SK-N-SH (cell line): ENCODE results near the gene PSMG3. TPM values are rescaled to one million over a fixed set of nuclear protein-coding genes. Genes with fewer than 3 reads are reported as not detected.

Experiments
- CHD2 ChIP-seq: fragments of 150-350 bp; IDR thresholded peaks from 2 replicates; pipeline ENCODE4 v1.6.1; 2018; ENCODE audit warnings: low read length; ENCODE audit not compliant: partially characterized antibody
- EP300 ChIP-seq, 2 experiments: IDR thresholded peaks; 2 replicates each; pipeline versions ENCODE4 v1.4.0 to v1.6.1; 2012; ENCODE audit warnings: borderline replicate concordance in 1 of 2, low read depth in 1 of 2, low read length in 1 of 2
- EZH2phosphoT487 ChIP-seq: fragments of 200-600 bp; sonication (generic); IDR thresholded peaks from 2 replicates; pipeline ENCODE4 v1.6.1; 2017; ENCODE audit warnings: low read depth, mixed run types, mild to moderate bottlenecking, antibody characterized with exemption, moderate library complexity, borderline replicate concordance
- FOXJ3 ChIP-seq: sonication (generic); formaldehyde crosslinking; IDR thresholded peaks from 2 replicates; pipeline ENCODE4 v1.5.1; 2020; ENCODE audit warnings: mild to moderate bottlenecking, missing genetic modification reagents
- FOXM1 ChIP-seq: IDR thresholded peaks from 2 replicates; pipeline ENCODE4 v1.4.0; 2012; ENCODE audit warnings: low read depth, mild to moderate bottlenecking
- GABPA ChIP-seq: IDR thresholded peaks from 2 replicates; pipeline ENCODE4 v1.4.0; 2012; ENCODE audit warnings: low read depth, mild to moderate bottlenecking
- GATA2 ChIP-seq: sonication (generic); formaldehyde crosslinking; IDR thresholded peaks from 2 replicates; pipeline ENCODE4 v1.5.0; 2020; ENCODE audit warnings: mild to moderate bottlenecking, missing genetic modification reagents
- MXI1 ChIP-seq: IDR thresholded peaks from 2 replicates; pipeline ENCODE4 v1.6.1; 2012; ENCODE audit warnings: mild to moderate bottlenecking, low read depth, low read length, improper control_type of control experiment
- RAD21 ChIP-seq: IDR thresholded peaks from 2 replicates; pipeline ENCODE4 v1.6.1; 2012; ENCODE audit warnings: mild to moderate bottlenecking, low read length
- RCOR1 ChIP-seq: fragments of 150-350 bp; IDR thresholded peaks from 2 replicates; pipeline ENCODE4 v1.6.1; 2017; ENCODE audit warnings: antibody characterized with exemption, low read length
- RFX5 ChIP-seq: IDR thresholded peaks from 2 replicates; pipeline ENCODE4 v1.6.1; 2012; ENCODE audit warnings: mild to moderate bottlenecking, improper control_type of control experiment, low read length
- SMC3 ChIP-seq: IDR thresholded peaks from 2 replicates; pipeline ENCODE4 v1.6.1; 2012; ENCODE audit warnings: low read depth, low read length, improper control_type of control experiment
- TCF12 ChIP-seq: IDR thresholded peaks from 2 replicates; pipeline ENCODE4 v1.4.0; 2012
- USF1 ChIP-seq: IDR thresholded peaks from 2 replicates; pipeline ENCODE4 v1.4.0; 2012; ENCODE audit warnings: low read depth, borderline replicate concordance
- YY1 ChIP-seq: IDR thresholded peaks from 2 replicates; pipeline ENCODE4 v1.4.0; 2012; ENCODE audit warnings: low read depth, mild to moderate bottlenecking
- ZBTB33 ChIP-seq: IDR thresholded peaks from 2 replicates; pipeline ENCODE4 v1.4.0; 2012; ENCODE audit warnings: low read depth, borderline replicate concordance
- polyA plus RNA-seq, 3 experiments: library from polyadenylated mRNA; depleted of rRNA; stranded (reverse); fragments of >200 nt; gene quantifications; 2 replicates each; pipeline ENCODE4 v1.2.3, GENCODE V29; 2012
- TF ChIP-seq, protein P1 (sequence below): IDR thresholded peaks from 2 replicates; pipeline ENCODE4; 2012
- TF ChIP-seq, protein P2 (sequence below): fragments of 150-350 bp; IDR thresholded peaks from 2 replicates; pipeline ENCODE4 v1.6.1; 2017; ENCODE audit warnings: antibody characterized with exemption, low read length, low read depth, borderline replicate concordance

The PSMG3 gene
- polyA plus RNA-seq, 1 of the 3 experiments (the other 2 are of a cell fraction): 109 TPM

DNA sequence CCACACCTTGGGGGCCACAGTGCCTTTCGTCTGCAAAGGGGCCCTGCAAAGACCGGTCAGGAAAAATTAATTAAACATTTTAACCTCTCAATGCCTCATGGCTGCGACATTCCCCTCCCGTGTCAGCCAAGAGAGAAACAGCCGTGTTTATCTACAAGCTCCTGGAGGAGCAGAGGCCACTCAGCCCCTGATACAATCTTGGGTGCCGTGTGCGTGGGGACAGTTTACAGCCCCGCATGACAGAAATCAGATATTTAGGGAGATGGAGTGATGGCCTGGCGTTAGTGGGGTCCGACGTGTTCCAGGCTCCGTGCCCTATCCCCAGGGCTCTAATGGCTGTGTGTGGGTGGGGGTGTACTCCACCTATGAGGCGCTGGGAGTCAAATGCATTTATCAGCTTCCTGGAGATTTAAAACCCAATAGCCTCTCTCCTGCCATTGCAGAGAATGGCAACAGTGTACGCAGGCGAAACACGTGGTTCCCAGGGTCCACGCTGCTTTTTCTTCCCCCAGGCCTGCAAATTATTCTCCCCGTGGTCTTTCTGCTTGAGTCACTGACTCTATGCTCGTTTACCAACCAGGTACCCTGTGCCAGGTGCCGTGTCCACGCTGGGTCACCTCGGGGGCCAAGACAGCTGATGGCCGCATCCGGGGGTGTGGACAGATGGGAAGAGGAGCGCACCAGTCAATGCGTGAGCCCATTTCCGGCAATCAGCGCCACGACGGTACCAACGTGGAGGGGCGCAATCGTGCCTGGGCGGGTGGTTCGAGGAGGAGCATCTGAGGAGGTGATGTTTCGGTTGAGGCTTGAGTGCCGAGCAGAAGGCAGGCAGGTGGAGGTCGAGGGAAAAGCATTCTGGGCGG, 26.6 kb upstream of the PSMG3 start (continued):
- no peak for TF ChIP-seq EZH2phosphoT487
- peak; percentile 32 for TF ChIP-seq CHD2
- no peak for TF ChIP-seq YY1
- TF ChIP-seq RCOR1: peak; percentile 67
- TF ChIP-seq TCF12: no peak
- TF ChIP-seq FOXM1: no peak
- TF ChIP-seq EP300 (IDR thresholded peaks at IDR 0.05; ENCODE audit: borderline replicate concordance in 1 of 2, low read depth in 1 of 2, low read length in 1 of 2): peak in 1 of 2 experiments; percentile 85; a peak in 2 of 4 replicates
- TF ChIP-seq GATA2: peak; percentile 99
- TF ChIP-seq FOXJ3 (CRISPR knock-in tag): peak; percentile 91
- TF ChIP-seq ZBTB33: no peak
- 0 out of 2 replicates have a peak, but pooled peaks have one; percentile 3 for TF ChIP-seq RAD21
- TF ChIP-seq SMC3: no peak; the same call in 1 of the 2 replicates
- TF ChIP-seq, protein P1, sequence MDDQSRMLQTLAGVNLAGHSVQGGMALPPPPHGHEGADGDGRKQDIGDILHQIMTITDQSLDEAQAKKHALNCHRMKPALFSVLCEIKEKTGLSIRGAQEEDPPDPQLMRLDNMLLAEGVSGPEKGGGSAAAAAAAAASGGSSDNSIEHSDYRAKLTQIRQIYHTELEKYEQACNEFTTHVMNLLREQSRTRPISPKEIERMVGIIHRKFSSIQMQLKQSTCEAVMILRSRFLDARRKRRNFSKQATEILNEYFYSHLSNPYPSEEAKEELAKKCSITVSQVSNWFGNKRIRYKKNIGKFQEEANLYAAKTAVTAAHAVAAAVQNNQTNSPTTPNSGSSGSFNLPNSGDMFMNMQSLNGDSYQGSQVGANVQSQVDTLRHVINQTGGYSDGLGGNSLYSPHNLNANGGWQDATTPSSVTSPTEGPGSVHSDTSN: no peak
- no peak for TF ChIP-seq USF1
- peak; percentile 79 for TF ChIP-seq MXI1
- TF ChIP-seq, protein P2, sequence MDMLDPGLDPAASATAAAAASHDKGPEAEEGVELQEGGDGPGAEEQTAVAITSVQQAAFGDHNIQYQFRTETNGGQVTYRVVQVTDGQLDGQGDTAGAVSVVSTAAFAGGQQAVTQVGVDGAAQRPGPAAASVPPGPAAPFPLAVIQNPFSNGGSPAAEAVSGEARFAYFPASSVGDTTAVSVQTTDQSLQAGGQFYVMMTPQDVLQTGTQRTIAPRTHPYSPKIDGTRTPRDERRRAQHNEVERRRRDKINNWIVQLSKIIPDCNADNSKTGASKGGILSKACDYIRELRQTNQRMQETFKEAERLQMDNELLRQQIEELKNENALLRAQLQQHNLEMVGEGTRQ: no peak
- TF ChIP-seq RFX5: peak; percentile 78; the same call in 1 of the 2 replicates
- TF ChIP-seq GABPA: no peak
